IMR-90 (cell line): Measurements from ENCODE around the gene CTAG2. TPM values are rescaled to one million over a fixed set of nuclear protein-coding genes. Genes with fewer than 3 reads are reported as not detected.

Source experiments
- ATAC-seq: fragments of 200-7000 bp; cut with Tn5 transposase; 2 replicates; pipeline ENCODE4 v1.9.1; 2020; ENCODE audit warnings: low read depth, mild to moderate bottlenecking, moderate library complexity
- BruUV-seq: library from RNA; stranded (reverse); fragments of 400-500 nt; replicated peaks from 2 replicates; lab custom pipeline; 2021; lab: Mats Ljungman, UMichigan
- CTCF ChIA-PET: fragments of 300-600 bp; formaldehyde crosslinking; extraction: SDS; loops from one replicate; lab custom pipeline; 2021; ENCODE audit warnings: antibody characterized with exemption; lab: Yijun Ruan, JAX
- POLR2A ChIA-PET: fragments of 300-600 bp; sonication (Branson Sonifier 250); formaldehyde crosslinking; loops from one replicate; lab custom pipeline; 2022; ENCODE audit warnings: antibody characterized with exemption; ENCODE audit not compliant: unreplicated experiment; lab: Charles Lee
- DNase-seq: peaks from one replicate; pipeline ENCODE4 v3.0.0; 2013
- H2AFZ ChIP-seq: replicated peaks from 2 replicates; pipeline ENCODE3; 2013; ENCODE audit warnings: low read length, mild to moderate bottlenecking; ENCODE audit not compliant: poor library complexity
- H2AK5ac ChIP-seq: 2 replicates; pipeline ENCODE4 v1.6.1; 2013; ENCODE audit warnings: low read depth, low read length, inconsistent platforms
- H2AK9ac ChIP-seq: replicated peaks from 2 replicates; pipeline ENCODE3; 2013; ENCODE audit warnings: mild to moderate bottlenecking, low read depth, low read length, moderate library complexity; ENCODE audit not compliant: poor library complexity
- H2BK120ac ChIP-seq: 2 replicates; pipeline ENCODE4 v1.6.1; 2013; ENCODE audit warnings: low read depth, low read length, inconsistent platforms
- H2BK15ac ChIP-seq: 3 replicates; pipeline ENCODE4 v1.6.1; 2013; ENCODE audit warnings: low read depth, low read length, inconsistent platforms
- H2BK20ac ChIP-seq: 2 replicates; pipeline ENCODE4 v1.6.1; 2013; ENCODE audit warnings: low read depth, mild to moderate bottlenecking, inconsistent platforms, low read length, moderate library complexity
- H2BK5ac ChIP-seq: 2 replicates; pipeline ENCODE4 v1.6.1; 2013; ENCODE audit warnings: mild to moderate bottlenecking, low read depth, low read length, inconsistent platforms; ENCODE audit not compliant: poor library complexity, severe bottlenecking
- H3K14ac ChIP-seq: replicated peaks from 2 replicates; pipeline ENCODE4 v1.6.1; 2013; ENCODE audit warnings: low read depth, low read length, inconsistent platforms
- H3K18ac ChIP-seq: 2 replicates; pipeline ENCODE4 v1.6.1; 2013; ENCODE audit warnings: low read depth, low read length, control low read depth
- H3K23ac ChIP-seq: 2 replicates; pipeline ENCODE4 v1.6.1; 2013; ENCODE audit warnings: low read depth, low read length, inconsistent platforms
- H3K27ac ChIP-seq: 2 replicates; pipeline ENCODE4 v1.5.1; 2013; ENCODE audit warnings: mild to moderate bottlenecking, control low read depth, low read length; ENCODE audit not compliant: insufficient read depth
- H3K27me3 ChIP-seq: 2 replicates; pipeline ENCODE4 v1.6.1; 2013; ENCODE audit warnings: low read length; ENCODE audit not compliant: control insufficient read depth, insufficient read depth
- H3K36me3 ChIP-seq: 2 replicates; pipeline ENCODE4 v1.6.1; 2013; ENCODE audit warnings: low read length, mixed read lengths; ENCODE audit not compliant: control insufficient read depth, insufficient read depth
- H3K4ac ChIP-seq: 2 replicates; pipeline ENCODE4 v1.6.1; 2013; ENCODE audit warnings: low read depth, low read length, inconsistent platforms
- H3K4me1 ChIP-seq: 2 replicates; pipeline ENCODE4 v1.6.1; 2013; ENCODE audit warnings: low read length, mixed read lengths; ENCODE audit not compliant: control insufficient read depth, insufficient read depth
- H3K4me2 ChIP-seq: 2 replicates; pipeline ENCODE4 v1.6.1; 2013; ENCODE audit warnings: low read depth, mild to moderate bottlenecking, control low read depth, low read length, moderate library complexity
- H3K4me3 ChIP-seq: 2 replicates; pipeline ENCODE4 v1.5.1; 2013; ENCODE audit warnings: low read depth, mild to moderate bottlenecking, control low read depth, low read length, moderate library complexity; ENCODE audit not compliant: insufficient read depth
- H3K56ac ChIP-seq: 2 replicates; pipeline ENCODE4 v1.6.1; 2013; ENCODE audit warnings: low read length, inconsistent platforms; ENCODE audit not compliant: insufficient read depth; ENCODE audit errors: extremely low read depth
- H3K79me1 ChIP-seq, 2 experiments: 2 replicates each; pipeline ENCODE4 v1.6.1; 2013; ENCODE audit warnings: low read length in 2 of 2, inconsistent platforms in 1 of 2, low read depth in 1 of 2
- H3K9ac ChIP-seq: 2 replicates; pipeline ENCODE4 v1.6.1; 2013; ENCODE audit warnings: low read depth, low read length, control low read depth
- H3K9me1 ChIP-seq: 2 replicates; pipeline ENCODE4 v1.6.1; 2013; ENCODE audit warnings: low read length, inconsistent platforms; ENCODE audit not compliant: insufficient read depth
- H3K9me3 ChIP-seq: 2 replicates; pipeline ENCODE4 v1.6.1; 2013; ENCODE audit warnings: low read length; ENCODE audit not compliant: control insufficient read depth, insufficient read depth
- H4K20me1 ChIP-seq: 2 replicates; pipeline ENCODE4 v1.6.1; 2013; ENCODE audit warnings: low read length, inconsistent platforms; ENCODE audit not compliant: insufficient read depth
- H4K5ac ChIP-seq: 2 replicates; pipeline ENCODE4 v1.6.1; 2013; ENCODE audit warnings: mild to moderate bottlenecking, low read depth, low read length, control low read depth
- H4K8ac ChIP-seq, 2 experiments: 2 replicates each; pipeline ENCODE4 v1.6.1; 2013; ENCODE audit warnings: low read depth in 2 of 2, low read length in 2 of 2, control low read depth in 1 of 2, inconsistent platforms in 1 of 2
- H4K91ac ChIP-seq: 2 replicates; pipeline ENCODE4 v1.6.1; 2013; ENCODE audit warnings: low read depth, low read length, inconsistent platforms; ENCODE audit not compliant: insufficient read depth
- BHLHE40 ChIP-seq: fragments of 150-350 bp; IDR thresholded peaks from 2 replicates; pipeline ENCODE4 v1.6.1; 2016; ENCODE audit warnings: mild to moderate bottlenecking, low read depth, low read length
- CEBPB ChIP-seq: IDR thresholded peaks from 2 replicates; pipeline ENCODE4 v1.6.1; 2012; ENCODE audit warnings: low read depth, low read length, improper control_type of control experiment
- CHD1 ChIP-seq: IDR thresholded peaks from 2 replicates; pipeline ENCODE4 v1.6.1; 2012; ENCODE audit warnings: low read depth, low read length, improper control_type of control experiment
- FOS ChIP-seq: fragments of 150-350 bp; IDR thresholded peaks from 2 replicates; pipeline ENCODE4 v1.6.1; 2016; ENCODE audit warnings: low read depth, low read length
- MAFK ChIP-seq: IDR thresholded peaks from 2 replicates; pipeline ENCODE4 v1.6.1; 2012; ENCODE audit warnings: low read depth, low read length, improper control_type of control experiment
- MAZ ChIP-seq: IDR thresholded peaks from 2 replicates; pipeline ENCODE4 v1.6.1; 2012; ENCODE audit warnings: low read depth, mild to moderate bottlenecking, low read length, improper control_type of control experiment, moderate library complexity, borderline replicate concordance
- MXI1 ChIP-seq: IDR thresholded peaks from 2 replicates; pipeline ENCODE4 v1.6.1; 2012; ENCODE audit warnings: low read depth, mild to moderate bottlenecking, low read length, moderate library complexity, borderline replicate concordance
- NFE2L2 ChIP-seq: fragments of 150-350 bp; IDR thresholded peaks from 2 replicates; pipeline ENCODE4 v1.6.1; 2016; ENCODE audit warnings: low read depth, mild to moderate bottlenecking, low read length
- POLR2A ChIP-seq: IDR thresholded peaks from 2 replicates; pipeline ENCODE4 v1.6.1; 2012; ENCODE audit warnings: mild to moderate bottlenecking, low read depth, low read length
- RAD21 ChIP-seq: IDR thresholded peaks from 2 replicates; pipeline ENCODE4 v1.6.1; 2012; ENCODE audit warnings: low read length, improper control_type of control experiment
- RCOR1 ChIP-seq: IDR thresholded peaks from 2 replicates; pipeline ENCODE4 v1.6.1; 2012; ENCODE audit warnings: mild to moderate bottlenecking, low read length, improper control_type of control experiment; ENCODE audit not compliant: insufficient replicate concordance
- RFX5 ChIP-seq: IDR thresholded peaks from 2 replicates; pipeline ENCODE4 v1.8.0; 2012; ENCODE audit warnings: low read depth, mild to moderate bottlenecking, low read length, moderate library complexity
- SMC3 ChIP-seq: fragments of 150-350 bp; IDR thresholded peaks from 2 replicates; pipeline ENCODE4 v1.6.1; 2016; ENCODE audit warnings: low read depth, mild to moderate bottlenecking, antibody characterized with exemption, low read length, moderate library complexity
- WGBS, 2 experiments: methylation state at CpG; one replicate each; pipeline versions ENCODE4 v1.1.5 to v1.1.7; 2013; ENCODE audit warnings: missing lambda C conversion rate in 2 of 2; ENCODE audit not compliant: insufficient read length in 1 of 2; ENCODE audit errors: extremely low coverage in 2 of 2; 5-methylcytosine and 5-hydroxymethylcytosine counted together
- dilution Hi-C: fragments of 300-500 bp; cut with HindIII; formaldehyde crosslinking; loops from one replicate; pipeline ENCODE4 v1.14.3; 2018; ENCODE audit warnings: low sequenced_read_pairs; ENCODE audit not compliant: unreplicated experiment
- in situ Hi-C: fragments of 300-500 bp; cut with MboI; formaldehyde crosslinking; loops from 3 replicates; pipeline ENCODE4 v1.14.3; 2019; ENCODE audit warnings: low sequenced_read_pairs, inconsistent platforms, mixed read lengths
- intact Hi-C: fragments of 100-400 bp; cut with micrococcal nuclease; formaldehyde crosslinking; loops from 2 replicates; pipeline ENCODE4 v1.10.0; 2022
- polyA plus RNA-seq, 3 experiments: library from polyadenylated mRNA; depleted of rRNA; stranded (reverse); fragments of >200 nt; gene quantifications; 2 replicates each; pipeline ENCODE4 v1.2.3, GENCODE V29; 2012; ENCODE audit warnings: low replicate concordance in 1 of 3
- total RNA-seq: library from RNA; depleted of rRNA; stranded (reverse); fragments of >200 nt; gene quantifications from 2 replicates; pipeline ENCODE4 v1.2.3, GENCODE V29; 2012
- TF ChIP-seq, protein P1 (sequence below): fragments of 150-350 bp; IDR thresholded peaks from 2 replicates; pipeline ENCODE4 v1.6.1; 2017; ENCODE audit warnings: mild to moderate bottlenecking, antibody characterized with exemption, low read length, low read depth
- TF ChIP-seq, protein P2 (sequence below): fragments of 150-350 bp; IDR thresholded peaks from 2 replicates; pipeline ENCODE4 v1.6.1; 2016; ENCODE audit warnings: low read depth, mild to moderate bottlenecking, low read length, moderate library complexity, borderline replicate concordance
- TF ChIP-seq, protein P3 (sequence below): conservative IDR thresholded peaks from 2 replicates; pipeline ENCODE4 v1.5.1; 2012; ENCODE audit warnings: mild to moderate bottlenecking, low read depth, low read length, improper control_type of control experiment

The CTAG2 gene
- total and polyA plus RNA-seq, 2 of the 4 experiments (the other 2 are of a cell fraction): 27.1 to 42.5 TPM

DNA sequence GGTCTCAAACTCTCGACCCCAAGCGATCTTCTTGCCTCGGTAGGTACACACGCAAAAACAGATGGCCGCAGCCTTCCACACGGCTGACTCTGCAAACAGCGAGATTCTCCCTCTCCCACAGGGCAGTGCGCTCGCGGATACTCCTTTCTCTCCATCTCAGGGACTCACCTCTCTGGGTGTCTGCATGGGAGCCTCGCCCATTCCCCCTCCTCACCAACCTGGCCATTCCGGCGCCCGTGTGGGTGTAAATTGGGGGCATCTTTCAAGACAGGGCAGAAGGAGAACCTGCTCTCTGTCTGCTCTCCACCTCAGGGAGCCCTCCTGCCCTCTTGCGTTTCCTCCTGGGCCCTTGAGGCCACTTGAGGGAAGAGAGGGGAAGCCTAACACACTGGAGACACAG is 4.4 kb downstream of the CTAG2 start:
- POLR2A ChIA-PET: no interaction called here
- no peak overlapping the region for H3K4me3 ChIP-seq
- ATAC-seq (no peak), DNase-seq (no peak)
- no peak overlapping the region for H2BK15ac ChIP-seq
- H3K36me3 ChIP-seq: no peaks in the 10 kb centered on the region
- H3K4ac ChIP-seq: no peak overlapping the region
- no peak overlapping the region for H2BK120ac ChIP-seq
- H3K4me2 ChIP-seq: no peak overlapping the region
- H3K9ac ChIP-seq: no peak overlapping the region
- H3K4me1 ChIP-seq: no peaks in the 10 kb centered on the region
- H4K20me1 ChIP-seq: no peaks in the 10 kb centered on the region
- no peak for TF ChIP-seq NFE2L2
- no peak for TF ChIP-seq MAZ
- no peak for TF ChIP-seq POLR2A
- no peak for TF ChIP-seq FOS
- TF ChIP-seq RFX5: no peak
- TF ChIP-seq MXI1: no peak
- no peak for TF ChIP-seq CHD1
- TF ChIP-seq MAFK: no peak
- TF ChIP-seq RCOR1: no peak
- no peak for TF ChIP-seq BHLHE40
- TF ChIP-seq CEBPB: no peak
- TF ChIP-seq, protein P1, sequence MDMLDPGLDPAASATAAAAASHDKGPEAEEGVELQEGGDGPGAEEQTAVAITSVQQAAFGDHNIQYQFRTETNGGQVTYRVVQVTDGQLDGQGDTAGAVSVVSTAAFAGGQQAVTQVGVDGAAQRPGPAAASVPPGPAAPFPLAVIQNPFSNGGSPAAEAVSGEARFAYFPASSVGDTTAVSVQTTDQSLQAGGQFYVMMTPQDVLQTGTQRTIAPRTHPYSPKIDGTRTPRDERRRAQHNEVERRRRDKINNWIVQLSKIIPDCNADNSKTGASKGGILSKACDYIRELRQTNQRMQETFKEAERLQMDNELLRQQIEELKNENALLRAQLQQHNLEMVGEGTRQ: no peak
- TF ChIP-seq, protein P2, sequence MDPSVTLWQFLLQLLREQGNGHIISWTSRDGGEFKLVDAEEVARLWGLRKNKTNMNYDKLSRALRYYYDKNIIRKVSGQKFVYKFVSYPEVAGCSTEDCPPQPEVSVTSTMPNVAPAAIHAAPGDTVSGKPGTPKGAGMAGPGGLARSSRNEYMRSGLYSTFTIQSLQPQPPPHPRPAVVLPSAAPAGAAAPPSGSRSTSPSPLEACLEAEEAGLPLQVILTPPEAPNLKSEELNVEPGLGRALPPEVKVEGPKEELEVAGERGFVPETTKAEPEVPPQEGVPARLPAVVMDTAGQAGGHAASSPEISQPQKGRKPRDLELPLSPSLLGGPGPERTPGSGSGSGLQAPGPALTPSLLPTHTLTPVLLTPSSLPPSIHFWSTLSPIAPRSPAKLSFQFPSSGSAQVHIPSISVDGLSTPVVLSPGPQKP: no peak
- TF ChIP-seq SMC3: no peak
- TF ChIP-seq, protein P3, sequence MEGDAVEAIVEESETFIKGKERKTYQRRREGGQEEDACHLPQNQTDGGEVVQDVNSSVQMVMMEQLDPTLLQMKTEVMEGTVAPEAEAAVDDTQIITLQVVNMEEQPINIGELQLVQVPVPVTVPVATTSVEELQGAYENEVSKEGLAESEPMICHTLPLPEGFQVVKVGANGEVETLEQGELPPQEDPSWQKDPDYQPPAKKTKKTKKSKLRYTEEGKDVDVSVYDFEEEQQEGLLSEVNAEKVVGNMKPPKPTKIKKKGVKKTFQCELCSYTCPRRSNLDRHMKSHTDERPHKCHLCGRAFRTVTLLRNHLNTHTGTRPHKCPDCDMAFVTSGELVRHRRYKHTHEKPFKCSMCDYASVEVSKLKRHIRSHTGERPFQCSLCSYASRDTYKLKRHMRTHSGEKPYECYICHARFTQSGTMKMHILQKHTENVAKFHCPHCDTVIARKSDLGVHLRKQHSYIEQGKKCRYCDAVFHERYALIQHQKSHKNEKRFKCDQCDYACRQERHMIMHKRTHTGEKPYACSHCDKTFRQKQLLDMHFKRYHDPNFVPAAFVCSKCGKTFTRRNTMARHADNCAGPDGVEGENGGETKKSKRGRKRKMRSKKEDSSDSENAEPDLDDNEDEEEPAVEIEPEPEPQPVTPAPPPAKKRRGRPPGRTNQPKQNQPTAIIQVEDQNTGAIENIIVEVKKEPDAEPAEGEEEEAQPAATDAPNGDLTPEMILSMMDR: no peak
- TF ChIP-seq RAD21: no peak
- no peak overlapping the region for H3K14ac ChIP-seq
- no peak overlapping the region for H3K23ac ChIP-seq
- no peak overlapping the region for H2AFZ ChIP-seq
- CTCF ChIA-PET: no interaction called here
- no peak overlapping the region for H2AK5ac ChIP-seq
- no peak overlapping the region for H2BK5ac ChIP-seq
- no peak overlapping the region for H3K56ac ChIP-seq
- H3K9me1 ChIP-seq: no peaks in the 10 kb centered on the region
- H4K91ac ChIP-seq: no peak overlapping the region
- intact Hi-C loops (no loop called here), dilution Hi-C loops (no loop called here), in situ Hi-C loops (no loop called here)
- no peak overlapping the region for H4K8ac ChIP-seq
- WGBS, 2 experiments: 89% methylated on average over 5 of the region's 15 CpGs; no CpG with 5 or more reads in 1 of the 2 experiments
- BruUV-seq: no TSS peak
- H2AK9ac ChIP-seq: no peak overlapping the region
- no peaks in the 10 kb centered on the region for H3K9me3 ChIP-seq
- no peak overlapping the region for H2BK20ac ChIP-seq
- no peaks in the 10 kb centered on the region for H3K27me3 ChIP-seq
- H4K5ac ChIP-seq: no peak overlapping the region
- no peaks in the 10 kb centered on the region for H3K79me1 ChIP-seq
- no peak overlapping the region for H3K18ac ChIP-seq
- no peak overlapping the region for H3K27ac ChIP-seq
